Smooth muscle cell (in vitro differentiated cells): ENCODE measurements around the gene TBC1D2. TPM values are rescaled to one million over a fixed set of nuclear protein-coding genes. Genes with fewer than 3 reads are reported as not detected.

Experiments used
- DNase-seq: peaks from one replicate; lab custom pipeline; 2025; ENCODE audit not compliant: unreplicated experiment; lab: John Stamatoyannopoulos, UW
- H2AFZ ChIP-seq: fragments of 200-600 bp; sonication (generic); 2 replicates; pipeline ENCODE4 v1.6.0; 2016; ENCODE audit warnings: antibody characterized with exemption, low read depth, mild to moderate bottlenecking
- H3F3A ChIP-seq: fragments of 200-600 bp; sonication (generic); 2 replicates; pipeline ENCODE4 v1.6.0; 2017; ENCODE audit warnings: antibody characterized with exemption, low read depth
- H3K27ac ChIP-seq: fragments of 200-600 bp; sonication (generic); 2 replicates; pipeline ENCODE4 v1.5.1; 2016; ENCODE audit warnings: low read depth, mild to moderate bottlenecking
- H3K27me3 ChIP-seq: fragments of 200-600 bp; sonication (generic); 2 replicates; pipeline ENCODE4 v1.6.1; 2016; ENCODE audit warnings: low read depth, mild to moderate bottlenecking
- H3K36me3 ChIP-seq: fragments of 200-600 bp; sonication (generic); 2 replicates; pipeline ENCODE4 v1.5.1; 2016; ENCODE audit warnings: low read depth
- H3K4me1 ChIP-seq: fragments of 200-600 bp; sonication (generic); 2 replicates; pipeline ENCODE4 v1.5.1; 2016; ENCODE audit warnings: low read depth
- H3K4me2 ChIP-seq: fragments of 200-600 bp; sonication (generic); 2 replicates; pipeline ENCODE4 v1.6.0; 2016; ENCODE audit warnings: mild to moderate bottlenecking
- H3K4me3 ChIP-seq: fragments of 200-600 bp; sonication (generic); 2 replicates; pipeline ENCODE4 v1.5.1; 2016; ENCODE audit warnings: mild to moderate bottlenecking
- H3K79me2 ChIP-seq: fragments of 200-600 bp; sonication (generic); 2 replicates; pipeline ENCODE4 v1.6.0; 2016; ENCODE audit warnings: low read depth, mild to moderate bottlenecking
- H3K9ac ChIP-seq: fragments of 200-600 bp; sonication (generic); 2 replicates; pipeline ENCODE4 v1.6.0; 2016; ENCODE audit warnings: low read depth
- H3K9me3 ChIP-seq: fragments of 200-600 bp; sonication (generic); replicated peaks from 2 replicates; pipeline ENCODE4 v1.5.1; 2016; ENCODE audit warnings: low read depth
- H4K20me1 ChIP-seq: fragments of 200-600 bp; sonication (generic); 2 replicates; pipeline ENCODE4 v1.6.0; 2016; ENCODE audit warnings: low read depth
- WGBS: methylation state at CpG from one replicate; pipeline ENCODE4 v1.1.7; 2016; ENCODE audit warnings: low lambda C conversion rate; 5-methylcytosine and 5-hydroxymethylcytosine counted together
- microRNA-seq: library from miRNA; unstranded; fragments of <30 nt; microRNA quantifications from one replicate; pipeline ENCODE4, GENCODE V29; 2016; ENCODE audit warnings: borderline number of aligned reads
- polyA plus RNA-seq: library from polyadenylated mRNA; unstranded; fragments of >200 nt; fragmentation: Nextera tagmentation; extraction: Ambion mirVana; gene quantifications from 2 replicates; pipeline ENCODE4 v1.2.1, GENCODE V29; 2016
- small RNA-seq: library from RNA; depleted of rRNA; stranded (forward); fragments of <200 nt; gene quantifications from one replicate; pipeline ENCODE3, GENCODE V24; 2014
- total RNA-seq: library from RNA; depleted of rRNA; stranded (reverse); fragments of >200 nt; gene quantifications from 2 replicates; pipeline ENCODE4 v1.2.3, GENCODE V29; 2014
- TF ChIP-seq, protein P1 (sequence below): fragments of 200-600 bp; sonication (generic); IDR thresholded peaks from 2 replicates; pipeline ENCODE4 v1.5.1; 2017; ENCODE audit warnings: borderline replicate concordance, mild to moderate bottlenecking, antibody characterized with exemption; ENCODE audit not compliant: insufficient read depth, poor library complexity, severe bottlenecking

The TBC1D2 gene
- total and polyA plus RNA-seq, 2 experiments from 2014 or later, result 7.7 to 8.6 TPM

GRCh38 chr9:98149422-98149821 is 106.0 kb downstream of the TBC1D2 start:
- TF ChIP-seq, protein P1, sequence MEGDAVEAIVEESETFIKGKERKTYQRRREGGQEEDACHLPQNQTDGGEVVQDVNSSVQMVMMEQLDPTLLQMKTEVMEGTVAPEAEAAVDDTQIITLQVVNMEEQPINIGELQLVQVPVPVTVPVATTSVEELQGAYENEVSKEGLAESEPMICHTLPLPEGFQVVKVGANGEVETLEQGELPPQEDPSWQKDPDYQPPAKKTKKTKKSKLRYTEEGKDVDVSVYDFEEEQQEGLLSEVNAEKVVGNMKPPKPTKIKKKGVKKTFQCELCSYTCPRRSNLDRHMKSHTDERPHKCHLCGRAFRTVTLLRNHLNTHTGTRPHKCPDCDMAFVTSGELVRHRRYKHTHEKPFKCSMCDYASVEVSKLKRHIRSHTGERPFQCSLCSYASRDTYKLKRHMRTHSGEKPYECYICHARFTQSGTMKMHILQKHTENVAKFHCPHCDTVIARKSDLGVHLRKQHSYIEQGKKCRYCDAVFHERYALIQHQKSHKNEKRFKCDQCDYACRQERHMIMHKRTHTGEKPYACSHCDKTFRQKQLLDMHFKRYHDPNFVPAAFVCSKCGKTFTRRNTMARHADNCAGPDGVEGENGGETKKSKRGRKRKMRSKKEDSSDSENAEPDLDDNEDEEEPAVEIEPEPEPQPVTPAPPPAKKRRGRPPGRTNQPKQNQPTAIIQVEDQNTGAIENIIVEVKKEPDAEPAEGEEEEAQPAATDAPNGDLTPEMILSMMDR, result no peak
- Histone ChIP-seq H4K20me1 (no peaks in the 10 kb centered on the region), H2AFZ (no peak overlapping the region), H3K4me3 (no peak overlapping the region), H3F3A (no peaks in the 10 kb centered on the region), H3K4me1 (no peaks in the 10 kb centered on the region), H3K4me2 (no peak overlapping the region), H3K36me3 (no peaks in the 10 kb centered on the region), H3K27ac (no peak overlapping the region), H3K27me3 (no peaks in the 10 kb centered on the region), H3K9me3 (no peaks in the 10 kb centered on the region), H3K79me2 (no peaks in the 10 kb centered on the region), H3K9ac (no peak overlapping the region)
- WGBS, result 84% methylated on average over 3 of the region's 3 CpGs
- no peak for DNase-seq

Small RNAs within 50 kb of the gene (microRNA-seq; reads per million reads assigned to microRNA genes)
- not detected for gene MIR6854

Small RNAs within 50 kb of the gene (small RNA-seq; reads per million reads assigned to genes)
- not detected for gene MIR6854

Other genes with a start within 250 kb of the TBC1D2 start
- gene NANS, start 198.9 kb downstream of the TBC1D2 start, total RNA-seq, result 59.4 and 73.6 TPM in 2 replicates
- 106 and 117 TPM in 2 replicates for gene NANS, start 198.9 kb downstream of the TBC1D2 start, polyA plus RNA-seq
- 0.40 and 1.2 TPM in 2 replicates for gene TRIM14, start 136.4 kb downstream of the TBC1D2 start, total RNA-seq
- 2.5 and 3.0 TPM in 2 replicates for gene TRIM14, start 136.4 kb downstream of the TBC1D2 start, polyA plus RNA-seq
- gene CORO2A, start 63.0 kb downstream of the TBC1D2 start, total RNA-seq, result 5.8 and 6.0 TPM in 2 replicates
- 4.7 and 6.8 TPM in 2 replicates for gene CORO2A, start 63.0 kb downstream of the TBC1D2 start, polyA plus RNA-seq